AG09309 (cell line): Measurements from ENCODE around the gene PF4V1.

Source experiments
- DNase-seq: peaks from one replicate; pipeline ENCODE4 v3.0.0-alpha.2; 2010; ENCODE audit warnings: low read depth
- H3K4me3 ChIP-seq: 2 replicates; pipeline ENCODE4 v1.5.1; 2011; ENCODE audit warnings: mild to moderate bottlenecking, low read depth, low read length, moderate library complexity; ENCODE audit not compliant: control insufficient read depth
- TF ChIP-seq, protein P1 (sequence below): IDR thresholded peaks from 2 replicates; pipeline ENCODE4 v1.5.1; 2011; ENCODE audit warnings: mild to moderate bottlenecking, low read depth, low read length, inconsistent platforms; ENCODE audit not compliant: insufficient read depth, control insufficient read depth; ENCODE audit errors: missing control alignments

Gene PF4V1

DNA sequence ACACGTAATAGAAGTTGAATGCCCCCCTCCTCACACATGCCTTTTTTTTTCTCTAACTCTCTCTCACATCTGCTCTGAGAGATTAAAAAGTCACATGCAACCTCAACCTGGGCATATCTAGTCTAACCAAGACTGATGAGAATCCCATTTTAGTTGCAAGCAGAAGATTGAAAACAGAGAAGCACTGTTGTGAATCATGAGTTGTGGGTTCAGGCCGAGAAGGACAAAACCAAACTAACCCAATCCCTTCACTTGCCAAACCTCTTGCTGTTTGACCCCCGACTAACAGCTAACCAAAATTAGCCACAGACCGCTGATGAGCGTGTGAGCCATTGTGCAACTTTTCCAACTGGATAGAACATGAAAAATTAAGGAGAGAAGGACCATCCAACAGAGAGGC, 47.9 kb downstream of the PF4V1 start:
- H3K4me3 ChIP-seq, result no peak overlapping the region
- peak; percentile 80 for DNase-seq
- TF ChIP-seq, protein P1, sequence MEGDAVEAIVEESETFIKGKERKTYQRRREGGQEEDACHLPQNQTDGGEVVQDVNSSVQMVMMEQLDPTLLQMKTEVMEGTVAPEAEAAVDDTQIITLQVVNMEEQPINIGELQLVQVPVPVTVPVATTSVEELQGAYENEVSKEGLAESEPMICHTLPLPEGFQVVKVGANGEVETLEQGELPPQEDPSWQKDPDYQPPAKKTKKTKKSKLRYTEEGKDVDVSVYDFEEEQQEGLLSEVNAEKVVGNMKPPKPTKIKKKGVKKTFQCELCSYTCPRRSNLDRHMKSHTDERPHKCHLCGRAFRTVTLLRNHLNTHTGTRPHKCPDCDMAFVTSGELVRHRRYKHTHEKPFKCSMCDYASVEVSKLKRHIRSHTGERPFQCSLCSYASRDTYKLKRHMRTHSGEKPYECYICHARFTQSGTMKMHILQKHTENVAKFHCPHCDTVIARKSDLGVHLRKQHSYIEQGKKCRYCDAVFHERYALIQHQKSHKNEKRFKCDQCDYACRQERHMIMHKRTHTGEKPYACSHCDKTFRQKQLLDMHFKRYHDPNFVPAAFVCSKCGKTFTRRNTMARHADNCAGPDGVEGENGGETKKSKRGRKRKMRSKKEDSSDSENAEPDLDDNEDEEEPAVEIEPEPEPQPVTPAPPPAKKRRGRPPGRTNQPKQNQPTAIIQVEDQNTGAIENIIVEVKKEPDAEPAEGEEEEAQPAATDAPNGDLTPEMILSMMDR, result no peak

DNA sequence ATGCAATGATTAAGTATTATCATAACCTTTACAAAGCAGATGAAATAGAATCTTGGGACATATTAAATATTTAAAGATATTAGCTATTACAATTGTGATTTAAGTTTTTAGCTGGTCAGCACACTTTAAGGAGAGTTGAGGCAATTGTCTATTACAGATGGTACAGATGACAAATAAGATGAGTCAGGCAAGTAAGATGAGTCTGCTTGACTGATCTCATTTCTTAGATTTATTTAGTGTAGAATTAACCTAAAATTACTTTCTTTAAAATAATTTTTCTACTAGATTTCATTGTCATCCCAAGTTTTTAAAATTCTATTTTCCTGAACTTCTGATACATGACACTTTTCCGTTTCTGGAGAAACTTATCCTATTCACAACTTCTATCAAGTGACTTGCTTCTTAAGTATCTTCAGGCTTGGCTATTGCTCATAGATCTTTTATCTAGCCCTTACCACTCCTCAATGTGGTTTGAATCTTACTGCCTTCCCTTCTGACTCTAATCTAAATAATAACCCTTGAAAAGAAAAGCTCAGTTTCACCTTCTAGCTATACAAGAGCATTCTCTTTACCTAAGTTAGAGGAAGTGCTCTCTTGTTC, 49.0 kb downstream of the PF4V1 start:
- no peak overlapping the region for H3K4me3 ChIP-seq
- no peak for DNase-seq

DNA sequence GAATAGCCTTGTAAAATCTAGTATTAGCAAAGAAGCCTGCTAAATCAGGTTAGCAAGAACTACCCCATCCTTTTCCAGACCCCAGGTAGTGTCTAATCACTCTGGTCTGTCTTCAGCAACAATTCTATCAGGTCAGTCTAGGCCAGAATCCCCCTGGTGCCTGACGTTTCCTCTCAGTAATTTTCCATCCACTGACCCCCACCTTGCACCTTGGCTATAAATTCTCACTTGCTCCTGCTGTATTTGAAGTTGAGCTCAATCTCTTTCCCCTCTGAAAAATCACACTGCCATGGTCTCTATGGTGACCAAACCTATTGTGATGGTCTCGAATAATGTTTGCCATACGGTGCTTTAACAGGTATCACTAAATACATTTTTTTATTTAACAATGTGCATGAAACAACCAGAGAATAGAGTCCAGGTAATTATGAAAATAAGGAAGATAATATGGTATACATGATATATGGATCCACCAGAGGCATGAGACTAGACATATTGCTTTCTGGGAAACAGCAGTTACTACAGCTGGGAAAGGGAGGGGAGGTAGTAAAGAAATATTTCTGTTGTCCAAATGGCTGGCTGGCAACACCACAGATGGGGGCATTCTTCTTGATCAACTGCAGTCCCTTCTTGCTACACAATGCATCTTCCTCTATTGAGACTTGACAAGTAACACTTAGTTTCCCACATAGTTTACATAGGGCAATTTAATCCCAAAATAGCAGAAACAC, 49.9 kb downstream of the PF4V1 start:
- no peak for DNase-seq
- TF ChIP-seq, protein P1, result no peak
- H3K4me3 ChIP-seq, result no peak overlapping the region

More for the DNA sequence above, 49.0 kb downstream of the PF4V1 start:
- TF ChIP-seq, protein P1, result no peak
